B cell (primary cell): ENCODE results near the gene BRD1.

Experiments used
- CTCF ChIP-seq: fragments of 200-600 bp; IDR thresholded peaks from one replicate; pipeline ENCODE4 v1.8.0; 2022; ENCODE audit warnings: antibody characterized with exemption, mild to moderate bottlenecking
- EZH2 ChIP-seq: IDR thresholded peaks from 2 replicates; pipeline ENCODE4 v1.6.1; 2012; ENCODE audit warnings: borderline replicate concordance, low read depth, mild to moderate bottlenecking, moderate library complexity, low read length; ENCODE audit not compliant: insufficient read depth, poor library complexity, severe bottlenecking

GRCh38 chr22:49867303-49868265 lies 39.9 kb upstream of the BRD1 start:
- TF ChIP-seq EZH2 = no peak
- no peak for TF ChIP-seq CTCF
